ENCODE data around the gene GSDMA. TPM values are rescaled to one million over a fixed set of nuclear protein-coding genes. Genes with fewer than 3 reads are reported as not detected.
A peak's percentile ranks its signal among the peaks of the same experiment; 100 is the strongest.

The GSDMA gene, protein sequence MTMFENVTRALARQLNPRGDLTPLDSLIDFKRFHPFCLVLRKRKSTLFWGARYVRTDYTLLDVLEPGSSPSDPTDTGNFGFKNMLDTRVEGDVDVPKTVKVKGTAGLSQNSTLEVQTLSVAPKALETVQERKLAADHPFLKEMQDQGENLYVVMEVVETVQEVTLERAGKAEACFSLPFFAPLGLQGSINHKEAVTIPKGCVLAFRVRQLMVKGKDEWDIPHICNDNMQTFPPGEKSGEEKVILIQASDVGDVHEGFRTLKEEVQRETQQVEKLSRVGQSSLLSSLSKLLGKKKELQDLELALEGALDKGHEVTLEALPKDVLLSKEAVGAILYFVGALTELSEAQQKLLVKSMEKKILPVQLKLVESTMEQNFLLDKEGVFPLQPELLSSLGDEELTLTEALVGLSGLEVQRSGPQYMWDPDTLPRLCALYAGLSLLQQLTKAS
- not detected in 2 replicates for total RNA-seq (2011; cell fraction: chromatin; rRNA removed; ENCODE audit: low replicate concordance)
- total RNA-seq (2011; cell fraction: nucleolus; rRNA removed), result not detected in 2 replicates
- not detected in 2 replicates for total RNA-seq (2011; cell fraction: nucleoplasm; rRNA removed)
- total RNA-seq (2014; rRNA removed), result not detected in 2 replicates
- total RNA-seq (2014; rRNA removed; fragmentation: Illumina TruSeq; extraction: Trizol), result 0.07 TPM in 1 of 2 replicates, not detected in the other
- total RNA-seq (2015; rRNA removed; fragmentation: Illumina TruSeq; extraction: Trizol), result 0.07 TPM in 1 of 2 replicates, not detected in the other
- total RNA-seq (2021), result 0.09 TPM in 1 of 2 replicates, not detected in the other
- polyA plus RNA-seq (2011; rRNA removed), result 0.04 and 0.06 TPM in 2 replicates
- polyA plus RNA-seq (2011; cell fraction: cytosol; rRNA removed), result 0.06 and 0.10 TPM in 2 replicates
- polyA plus RNA-seq (2011; cell fraction: nucleus; rRNA removed), result 0.11 TPM in 1 of 2 replicates, not detected in the other
- 0.08 TPM in 2 replicates for polyA plus RNA-seq (2012)
- polyA plus RNA-seq (2014; fragmentation: Illumina TruSeq; extraction: Trizol), result 0.12 and 0.13 TPM in 2 replicates
- polyA plus RNA-seq (2014; fragmentation: Nextera tagmentation; extraction: Ambion mirVana), result under 1 TPM; 0.04 to 0.06 TPM
- polyA plus RNA-seq (2014; rRNA removed), result 0.07 TPM in 1 of 2 replicates, not detected in the other
- polyA minus RNA-seq (2011; rRNA and poly(A)+ RNA removed), result not detected in 2 replicates
- polyA minus RNA-seq (2011; cell fraction: cytosol; rRNA and poly(A)+ RNA removed), result not detected in 2 replicates
- not detected in 2 replicates for polyA minus RNA-seq (2011; cell fraction: nucleus; rRNA and poly(A)+ RNA removed)
- Bru-seq, nascent RNA, result percentile 20 among the genes with signal in this experiment
- BruChase-seq, experiment 1, labeled RNA remaining after a 2-hour chase, result not detected
- percentile 4 among the genes with signal in this experiment for BruChase-seq, experiment 2, labeled RNA remaining after a 6-hour chase
- long read RNA-seq, experiment 1, result 0 reads
- long read RNA-seq, experiment 2, result 0 reads
- long read RNA-seq, experiment 3, result 0 reads

DNA sequence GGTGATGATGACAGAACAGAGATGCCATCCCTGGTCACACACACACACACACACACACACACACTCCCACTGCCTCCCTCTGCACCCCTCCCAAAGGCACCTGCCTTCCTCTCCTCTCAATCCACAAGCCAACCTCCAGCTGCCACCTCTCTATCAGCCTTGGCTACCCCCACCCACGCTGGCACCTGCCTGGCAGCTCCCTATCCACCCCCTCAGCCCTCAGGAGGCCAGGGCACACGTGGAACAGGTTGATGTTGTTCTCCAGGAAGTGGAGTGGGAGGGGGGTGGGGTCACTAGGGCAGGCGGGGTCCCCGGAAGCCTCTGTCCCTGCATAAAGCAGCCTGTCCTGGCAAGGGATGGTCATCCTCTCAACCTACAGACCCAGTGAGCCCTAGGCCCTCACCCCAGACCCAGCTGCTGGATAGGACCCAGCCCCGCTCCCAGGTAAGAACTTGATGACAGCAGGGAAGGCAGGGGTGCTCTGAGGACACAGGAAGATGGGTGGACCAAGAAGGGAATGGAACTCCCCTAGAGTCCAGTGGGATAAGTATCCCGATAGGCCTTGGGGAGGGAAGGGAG, at the start of gene GSDMA:
GSDMA (plus strand) TSS at position 363 of the 579 bp plus-strand sequence. CDS start 2,684 bp downstream, outside the sequence.
- ATAC-seq (no peak), FAIRE-seq (no peak), DNase-seq (ENCODE audit: extremely low read depth in 1 of 4, low spot score in 3 of 4) (no peak)
- ChIA-PET POLR2A (interaction anchor here (1.3 kb wide), 1 partner anchor 8 kb away, joined by 3 read pairs; no protein-coding TSS in a partner anchor), CTCF (ENCODE audit: low intra/inter-chr PET ratio) (no interaction called here)
- no peak within 1 kb of the TSS for H2AFZ ChIP-seq (ENCODE audit: low read depth, low read length)
- no peaks in the 10 kb centered on the region for H3K36me3 ChIP-seq (ENCODE audit: control insufficient read depth, insufficient read depth, low read length)
- no peak within 1 kb of the TSS for H3K4me3 ChIP-seq
- peaks cover 2 to 14% of the 10 kb centered on the region in 2 experiments; a peak in 4 of 5 replicates for H3K4me1 ChIP-seq (replicated peaks in 1 of 2; ENCODE audit: control insufficient read depth in 2 of 2, insufficient read depth in 2 of 2, low read length in 2 of 2)
- H3K79me2 ChIP-seq (ENCODE audit: control insufficient read depth, insufficient read depth, low read length), result no peaks in the 10 kb centered on the region
- in situ Hi-C loops (cut with MboI), result no loop called here
- WGBS (ENCODE audit: insufficient coverage, low coverage, missing lambda C conversion rate), result 22% methylated on average over 6 of the region's 6 CpGs
- no peaks in the 10 kb centered on the region for H3K9me1 ChIP-seq (ENCODE audit: control insufficient read depth, insufficient read depth, low read length)
- no peaks in the 10 kb centered on the region for H3K9me3 ChIP-seq (replicated peaks; ENCODE audit: control insufficient read depth, insufficient read depth, low read depth, low read length)
- intact Hi-C loops (cut with micrococcal nuclease), result no loop called here
- 0 out of 4 replicates have a peak within 1 kb of the TSS, but pooled peaks of 1 of the 2 experiments have one; percentile 26 for H3K9ac ChIP-seq (ENCODE audit: insufficient read depth in 1 of 2, low read depth in 2 of 2, low read length in 2 of 2)
- H3K4me2 ChIP-seq (ENCODE audit: insufficient read depth, low read length), result no peak within 1 kb of the TSS
- BruUV-seq (replicated peaks), result no TSS peak
- no peak within 1 kb of the TSS for H3K27ac ChIP-seq (ENCODE audit: extremely low read depth, low read depth, low read length)
- H4K20me1 ChIP-seq (replicated peaks; ENCODE audit: control insufficient read depth, insufficient read depth, low read length), result no peaks in the 10 kb centered on the region
- TF ChIP-seq ZNF589 (CRISPR knock-in tag; IDR thresholded peaks at IDR 0.05; ENCODE audit: low read depth) (no peak), HNRNPH1 (optimal IDR thresholded peaks at IDR 0.05; ENCODE audit: low read depth, low read length) (no peak), MAFG (tag; conservative IDR thresholded peaks at IDR 0.05) (no peak), SLC30A9 (CRISPR knock-in tag; IDR thresholded peaks at IDR 0.05) (no peak), BHLHE40 (IDR thresholded peaks at IDR 0.05; ENCODE audit: low read length) (no peak), MCM5 (IDR thresholded peaks at IDR 0.05; ENCODE audit: low read depth) (no peak)
- TF ChIP-seq, protein P1, sequence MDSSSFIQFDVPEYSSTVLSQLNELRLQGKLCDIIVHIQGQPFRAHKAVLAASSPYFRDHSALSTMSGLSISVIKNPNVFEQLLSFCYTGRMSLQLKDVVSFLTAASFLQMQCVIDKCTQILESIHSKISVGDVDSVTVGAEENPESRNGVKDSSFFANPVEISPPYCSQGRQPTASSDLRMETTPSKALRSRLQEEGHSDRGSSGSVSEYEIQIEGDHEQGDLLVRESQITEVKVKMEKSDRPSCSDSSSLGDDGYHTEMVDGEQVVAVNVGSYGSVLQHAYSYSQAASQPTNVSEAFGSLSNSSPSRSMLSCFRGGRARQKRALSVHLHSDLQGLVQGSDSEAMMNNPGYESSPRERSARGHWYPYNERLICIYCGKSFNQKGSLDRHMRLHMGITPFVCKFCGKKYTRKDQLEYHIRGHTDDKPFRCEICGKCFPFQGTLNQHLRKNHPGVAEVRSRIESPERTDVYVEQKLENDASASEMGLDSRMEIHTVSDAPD (CRISPR knock-in tag; IDR thresholded peaks at IDR 0.05), result no peak
- TF ChIP-seq, protein P2, sequence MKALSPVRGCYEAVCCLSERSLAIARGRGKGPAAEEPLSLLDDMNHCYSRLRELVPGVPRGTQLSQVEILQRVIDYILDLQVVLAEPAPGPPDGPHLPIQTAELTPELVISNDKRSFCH (CRISPR knock-in tag; IDR thresholded peaks at IDR 0.05), result no peak
- TF ChIP-seq, protein P2 (tag; IDR thresholded peaks at IDR 0.05), result no peak
- TF ChIP-seq, protein P3, sequence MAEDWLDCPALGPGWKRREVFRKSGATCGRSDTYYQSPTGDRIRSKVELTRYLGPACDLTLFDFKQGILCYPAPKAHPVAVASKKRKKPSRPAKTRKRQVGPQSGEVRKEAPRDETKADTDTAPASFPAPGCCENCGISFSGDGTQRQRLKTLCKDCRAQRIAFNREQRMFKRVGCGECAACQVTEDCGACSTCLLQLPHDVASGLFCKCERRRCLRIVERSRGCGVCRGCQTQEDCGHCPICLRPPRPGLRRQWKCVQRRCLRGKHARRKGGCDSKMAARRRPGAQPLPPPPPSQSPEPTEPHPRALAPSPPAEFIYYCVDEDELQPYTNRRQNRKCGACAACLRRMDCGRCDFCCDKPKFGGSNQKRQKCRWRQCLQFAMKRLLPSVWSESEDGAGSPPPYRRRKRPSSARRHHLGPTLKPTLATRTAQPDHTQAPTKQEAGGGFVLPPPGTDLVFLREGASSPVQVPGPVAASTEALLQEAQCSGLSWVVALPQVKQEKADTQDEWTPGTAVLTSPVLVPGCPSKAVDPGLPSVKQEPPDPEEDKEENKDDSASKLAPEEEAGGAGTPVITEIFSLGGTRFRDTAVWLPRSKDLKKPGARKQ (CRISPR knock-in tag; IDR thresholded peaks at IDR 0.05), result no peak
- peaks cover 6 to 13% of the 10 kb centered on the region in 2 experiments; a peak in 3 of 5 replicates for H3K27me3 ChIP-seq (ENCODE audit: control insufficient read depth in 2 of 2, insufficient read depth in 2 of 2, low read length in 2 of 2)

Measured in K562 (cell line).